GM12875 (cell line): Measurements from ENCODE around the gene MALL.
"Not testable (repeated sequence)": the region's sequence is repeated elsewhere in the genome, so short reads cannot be mapped to it uniquely, and the experiment has no call there.

ENCODE experiments used
- H3K4me3 ChIP-seq: one replicate; pipeline ENCODE4 v1.5.1; 2011; ENCODE audit warnings: low read depth, low read length, control low read depth
- TF ChIP-seq, protein P1 (sequence below): IDR thresholded peaks from 2 replicates; pipeline ENCODE4 v1.5.1; 2011; ENCODE audit warnings: low read depth, mild to moderate bottlenecking, control low read depth, inconsistent platforms, low read length, moderate library complexity, borderline replicate concordance; ENCODE audit not compliant: insufficient read depth

MALL gene

DNA sequence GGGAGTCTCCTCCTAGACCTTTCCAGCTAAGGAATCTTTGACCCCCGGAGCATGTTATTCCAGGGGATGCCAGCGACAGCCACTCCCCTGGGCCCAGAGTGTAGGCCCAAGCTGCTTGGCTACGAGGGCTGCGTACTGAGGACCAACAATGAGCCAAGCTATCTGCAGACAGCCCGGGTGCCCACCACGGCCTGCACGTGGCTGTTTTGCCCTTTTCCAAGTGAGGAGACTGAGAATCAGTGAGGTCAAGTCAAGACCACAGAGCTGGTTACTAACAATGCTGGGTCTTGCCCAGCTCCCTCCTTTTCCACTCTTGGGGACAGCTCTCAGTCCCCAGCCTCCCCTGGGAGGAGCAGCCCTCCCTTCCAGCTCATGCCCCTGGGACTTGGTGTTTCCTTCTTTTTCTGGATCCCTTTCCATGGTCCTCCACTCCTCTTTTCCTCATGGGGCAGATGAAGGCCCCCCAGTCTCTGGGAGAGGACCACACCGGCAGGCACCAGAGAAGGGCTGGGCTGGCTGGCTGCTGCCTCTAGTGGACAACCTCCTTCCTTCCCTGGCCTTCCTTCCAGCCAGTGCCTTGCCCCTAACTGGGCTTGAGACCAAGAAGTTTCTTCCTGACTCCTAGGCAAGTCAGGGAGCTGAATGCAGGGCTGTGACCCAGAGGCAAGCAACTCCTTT is 550 bp upstream of the MALL start:
- no peak overlapping the region for H3K4me3 ChIP-seq
- TF ChIP-seq, protein P1, sequence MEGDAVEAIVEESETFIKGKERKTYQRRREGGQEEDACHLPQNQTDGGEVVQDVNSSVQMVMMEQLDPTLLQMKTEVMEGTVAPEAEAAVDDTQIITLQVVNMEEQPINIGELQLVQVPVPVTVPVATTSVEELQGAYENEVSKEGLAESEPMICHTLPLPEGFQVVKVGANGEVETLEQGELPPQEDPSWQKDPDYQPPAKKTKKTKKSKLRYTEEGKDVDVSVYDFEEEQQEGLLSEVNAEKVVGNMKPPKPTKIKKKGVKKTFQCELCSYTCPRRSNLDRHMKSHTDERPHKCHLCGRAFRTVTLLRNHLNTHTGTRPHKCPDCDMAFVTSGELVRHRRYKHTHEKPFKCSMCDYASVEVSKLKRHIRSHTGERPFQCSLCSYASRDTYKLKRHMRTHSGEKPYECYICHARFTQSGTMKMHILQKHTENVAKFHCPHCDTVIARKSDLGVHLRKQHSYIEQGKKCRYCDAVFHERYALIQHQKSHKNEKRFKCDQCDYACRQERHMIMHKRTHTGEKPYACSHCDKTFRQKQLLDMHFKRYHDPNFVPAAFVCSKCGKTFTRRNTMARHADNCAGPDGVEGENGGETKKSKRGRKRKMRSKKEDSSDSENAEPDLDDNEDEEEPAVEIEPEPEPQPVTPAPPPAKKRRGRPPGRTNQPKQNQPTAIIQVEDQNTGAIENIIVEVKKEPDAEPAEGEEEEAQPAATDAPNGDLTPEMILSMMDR = peak; percentile 44; the same call in 1 of the 2 replicates

DNA sequence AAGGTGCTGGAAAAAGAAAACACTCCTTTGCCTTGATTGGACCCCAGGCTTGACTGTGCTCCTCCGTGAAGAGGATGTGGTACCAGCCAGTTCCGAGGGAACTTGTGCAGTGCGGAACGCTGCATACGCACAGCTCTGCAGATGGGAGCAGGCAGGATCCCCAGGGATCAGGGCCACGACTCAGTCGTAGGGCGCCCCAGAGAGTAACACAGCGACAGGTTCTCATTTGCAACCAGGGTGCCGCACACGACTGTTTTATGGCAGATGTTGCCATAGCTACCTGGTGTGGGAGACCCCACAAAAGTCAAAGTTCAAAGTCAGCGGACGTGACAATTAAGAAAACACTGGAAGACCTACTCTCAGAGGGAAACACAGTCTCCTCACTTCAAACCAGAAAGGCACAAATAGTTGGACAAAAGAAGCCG is 779 bp downstream of the MALL start:
- TF ChIP-seq, protein P1 = no peak
- no peak overlapping the region for H3K4me3 ChIP-seq

DNA sequence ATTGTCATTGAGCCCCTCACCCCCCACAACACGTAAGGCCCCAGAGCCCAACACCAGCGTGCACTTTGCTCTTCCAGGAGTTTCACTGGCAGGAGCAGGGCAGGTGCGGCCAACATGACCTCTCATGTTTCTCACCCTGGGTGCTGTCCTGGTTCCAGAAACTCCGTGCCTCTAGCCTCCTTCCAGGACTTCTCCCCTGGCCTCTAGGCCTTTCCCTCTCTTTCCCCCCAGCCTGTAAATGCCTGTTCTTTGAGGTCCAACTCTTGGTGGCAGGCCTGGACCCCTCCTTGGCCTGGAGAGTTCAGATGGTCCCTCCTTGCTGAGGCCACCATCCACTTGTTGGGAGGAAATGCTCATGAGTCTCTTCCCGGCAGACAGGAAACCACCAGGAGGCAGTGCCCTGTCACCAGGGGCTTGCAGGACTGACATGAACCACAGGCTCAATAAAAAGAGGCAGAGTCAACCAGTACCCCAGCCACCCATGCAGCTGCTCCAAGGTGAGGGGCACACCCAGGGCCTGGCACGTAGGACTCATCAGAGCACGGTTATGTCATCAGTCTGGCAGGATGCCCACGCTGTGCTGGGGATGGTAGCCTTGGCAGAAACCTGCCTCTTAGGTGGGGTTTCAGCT is 1.5 kb downstream of the MALL start:
- TF ChIP-seq, protein P1 = no peak
- no peak overlapping the region for H3K4me3 ChIP-seq

DNA sequence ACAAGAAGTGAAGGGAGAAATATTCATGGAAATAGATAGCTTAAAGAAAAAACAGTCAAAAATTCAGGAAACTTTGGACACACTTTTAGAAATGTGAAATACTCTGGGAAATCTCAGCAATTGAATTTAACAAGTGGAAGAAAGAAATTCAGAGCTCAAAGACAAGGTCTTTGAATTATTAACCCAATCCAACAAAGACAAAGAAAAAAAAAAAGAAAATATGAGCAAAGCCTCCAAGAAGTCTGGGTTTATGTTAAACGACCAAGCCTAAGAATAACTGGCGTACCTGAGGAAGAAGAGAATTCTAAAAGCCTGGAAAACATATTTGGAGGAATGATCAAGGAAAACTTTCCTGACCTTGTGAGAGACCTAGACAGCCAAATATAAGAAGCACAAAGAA is 7.3 kb downstream of the MALL start:
- H3K4me3 ChIP-seq = not testable (repeated sequence)

DNA sequence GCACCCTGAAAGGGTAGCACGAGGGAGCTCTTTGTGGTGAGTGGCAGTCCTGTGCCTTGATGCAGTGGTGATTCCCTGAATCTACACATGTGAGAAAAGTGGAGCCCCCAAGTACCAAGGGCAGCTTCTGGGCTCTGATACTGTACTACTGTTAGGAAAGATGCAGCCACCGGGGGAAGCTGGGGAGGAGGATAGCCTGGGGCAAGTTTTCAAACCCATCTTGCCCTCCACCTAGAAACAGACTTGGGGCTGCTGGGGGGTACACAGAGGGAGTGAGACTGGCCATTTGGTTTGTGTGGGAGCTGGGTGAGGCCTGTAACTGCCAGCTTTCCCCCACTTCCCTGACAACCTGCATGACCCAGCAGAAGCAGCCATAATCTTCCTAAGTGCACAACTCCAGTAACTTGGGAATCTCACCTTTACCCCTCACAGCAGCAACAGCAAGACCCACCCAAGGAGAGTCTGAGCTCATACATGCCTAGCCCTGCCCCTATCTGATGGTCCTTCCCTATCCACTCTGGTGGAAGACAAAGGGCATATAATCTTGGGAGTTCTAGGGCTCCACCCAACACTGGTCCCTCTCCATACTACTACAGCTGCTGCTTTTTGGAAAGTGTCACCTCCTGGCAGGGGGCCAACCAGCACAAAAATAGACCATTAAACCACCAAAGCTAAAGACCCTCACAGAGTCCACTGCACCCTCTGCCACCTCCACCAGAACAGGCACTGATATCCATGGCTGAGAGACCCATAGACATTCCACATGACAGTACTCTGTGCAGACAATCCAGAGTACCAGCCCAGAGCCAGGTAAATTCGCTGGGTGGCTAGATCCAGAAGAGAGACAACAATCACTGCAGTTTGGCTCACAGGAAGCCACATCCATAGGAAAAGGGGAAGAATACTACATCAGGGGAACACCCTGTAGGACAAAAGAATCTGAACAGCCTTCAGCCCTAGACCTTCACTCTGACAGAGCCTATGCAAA is 8.2 kb downstream of the MALL start:
- TF ChIP-seq, protein P1 = no peak
- no peak overlapping the region for H3K4me3 ChIP-seq

DNA sequence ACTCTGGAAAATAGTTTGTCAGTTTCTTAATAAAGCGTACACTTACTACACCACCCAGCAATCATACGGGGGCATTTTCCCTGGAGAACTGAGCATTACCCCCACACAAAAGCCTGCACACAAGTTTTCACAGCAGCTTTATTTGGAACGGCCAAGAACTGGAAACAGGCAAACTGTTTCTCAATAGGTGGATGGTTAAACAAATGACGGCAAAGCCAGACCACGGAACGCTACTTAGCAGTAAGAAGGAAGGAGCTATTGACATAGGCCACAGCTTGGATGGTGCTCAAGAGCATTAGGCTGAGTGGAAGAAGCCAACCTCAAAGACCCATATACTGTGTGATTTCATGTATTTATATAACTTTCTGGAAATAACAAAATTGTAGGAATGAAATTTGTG is 9.0 kb downstream of the MALL start:
- TF ChIP-seq, protein P1 = no peak
- H3K4me3 ChIP-seq = no peak overlapping the region

DNA sequence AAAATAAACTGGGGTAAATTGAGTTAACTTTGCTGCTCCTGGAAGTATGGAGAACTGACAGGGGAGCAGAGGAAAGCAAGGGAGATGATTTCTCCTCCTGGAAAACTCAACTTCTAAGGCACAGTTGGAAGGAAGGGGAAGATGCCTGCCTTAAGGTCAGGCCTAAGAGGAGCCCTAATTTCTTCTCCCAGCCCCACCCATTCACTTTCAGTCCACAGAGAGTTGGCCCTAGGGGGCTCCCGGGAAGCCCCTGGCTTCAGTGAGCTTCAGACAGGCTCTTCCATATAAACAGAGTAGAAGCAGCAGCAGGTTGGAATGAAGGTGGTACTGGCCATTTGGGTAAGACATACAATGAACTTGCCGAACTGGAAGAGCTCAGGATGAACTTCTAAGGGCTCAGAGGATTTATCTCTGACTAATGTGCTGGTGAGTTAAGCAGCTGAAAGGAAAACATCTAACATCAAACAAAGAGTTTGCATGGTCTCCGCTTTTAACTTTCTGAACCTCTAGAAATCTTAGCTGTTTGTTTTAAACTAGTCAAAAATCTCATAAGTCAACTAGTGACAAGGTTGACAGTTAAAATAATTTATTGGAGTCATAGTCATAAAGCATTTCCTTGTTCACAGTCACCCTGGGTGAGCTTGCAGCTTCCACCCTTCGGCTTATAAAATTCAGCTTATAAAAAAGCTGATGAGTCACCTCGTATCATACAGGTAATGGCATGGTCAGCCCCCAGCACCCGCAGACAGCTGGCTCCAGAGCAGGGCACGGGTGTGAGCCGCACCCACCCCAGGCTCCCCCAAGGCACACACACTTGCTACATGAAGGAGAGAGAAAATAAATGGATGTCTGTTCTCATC is 9.8 kb downstream of the MALL start:
- TF ChIP-seq, protein P1 = no peak
- no peak overlapping the region for H3K4me3 ChIP-seq
